ENCODE measurements around the gene KIF26A. TPM values are rescaled to one million over a fixed set of nuclear protein-coding genes. Genes with fewer than 3 reads are reported as not detected.
A peak's percentile ranks its signal among the peaks of the same experiment; 100 is the strongest.
"Not testable (repeated sequence)": the region's sequence is repeated elsewhere in the genome, so short reads cannot be mapped to it uniquely, and the experiment has no call there.

Gene KIF26A
- total RNA-seq, 1 experiment from 2014 or later = 0.92 TPM

- no peaks in the 10 kb centered on the region for H3K27me3 ChIP-seq
- H3K36me3 ChIP-seq = no peaks in the 10 kb centered on the region
- no peak for DNase-seq
- H3K4me3 ChIP-seq = no peak overlapping the region
- H3K9me3 ChIP-seq = no peaks in the 10 kb centered on the region
Measured at GRCh38 chr14:104144911-104145825, 6.8 kb downstream of the KIF26A start.

- Histone ChIP-seq H3K9me3 (no peaks in the 10 kb centered on the region), H3K36me3 (no peaks in the 10 kb centered on the region), H3K27me3 (no peaks in the 10 kb centered on the region), H3K4me3 (no peak overlapping the region)
- no peak for DNase-seq
Measured at GRCh38 chr14:104145826-104146601, 7.6 kb downstream of the KIF26A start.

GRCh38 chr14:104146651-104147345 is 8.4 kb downstream of the KIF26A start:
- Histone ChIP-seq H3K9me3 (no peaks in the 10 kb centered on the region), H3K4me3 (no peak overlapping the region)

GRCh38 chr14:104147346-104148125 is 9.1 kb downstream of the KIF26A start:
- DNase-seq = no peak
- no peaks in the 10 kb centered on the region for H3K36me3 ChIP-seq

More at GRCh38 chr14:104146651-104147345, 8.4 kb downstream of the KIF26A start:
- Histone ChIP-seq H3K36me3 (no peaks in the 10 kb centered on the region), H3K27me3 (no peaks in the 10 kb centered on the region)
- no peak for DNase-seq

GRCh38 chr14:104148433-104149277 is 10.3 kb downstream of the KIF26A start:
- H3K4me3 ChIP-seq = no peak overlapping the region
- H3K27me3 ChIP-seq = no peaks in the 10 kb centered on the region
- DNase-seq = no peak
- no peaks in the 10 kb centered on the region for H3K9me3 ChIP-seq
- no peaks in the 10 kb centered on the region for H3K36me3 ChIP-seq

More at GRCh38 chr14:104147346-104148125, 9.1 kb downstream of the KIF26A start:
- H3K9me3 ChIP-seq = no peaks in the 10 kb centered on the region
- H3K27me3 ChIP-seq = no peaks in the 10 kb centered on the region
- H3K4me3 ChIP-seq = no peak overlapping the region

GRCh38 chr14:104149278-104149595 is 10.8 kb downstream of the KIF26A start:
- no peak for DNase-seq
- Histone ChIP-seq H3K27me3 (no peaks in the 10 kb centered on the region), H3K36me3 (no peaks in the 10 kb centered on the region), H3K9me3 (no peaks in the 10 kb centered on the region), H3K4me3 (no peak overlapping the region)

- H3K4me3 ChIP-seq = no peak overlapping the region
- no peaks in the 10 kb centered on the region for H3K27me3 ChIP-seq
- no peaks in the 10 kb centered on the region for H3K9me3 ChIP-seq
- no peaks in the 10 kb centered on the region for H3K36me3 ChIP-seq
- peak; percentile 29 for DNase-seq
Measured at GRCh38 chr14:104149617-104150135, 11.3 kb downstream of the KIF26A start.

- H3K36me3 ChIP-seq = no peaks in the 10 kb centered on the region
- no peaks in the 10 kb centered on the region for H3K9me3 ChIP-seq
- no peak overlapping the region for H3K4me3 ChIP-seq
- no peaks in the 10 kb centered on the region for H3K27me3 ChIP-seq
- peak; percentile 43 for DNase-seq
Measured at GRCh38 chr14:104150136-104151025, 12.0 kb downstream of the KIF26A start.

- H3K27me3 ChIP-seq = no peaks in the 10 kb centered on the region
- no peaks in the 10 kb centered on the region for H3K36me3 ChIP-seq
- H3K4me3 ChIP-seq = no peak overlapping the region
- H3K9me3 ChIP-seq = no peaks in the 10 kb centered on the region
- DNase-seq = no peak
Measured at GRCh38 chr14:104151026-104151381, 12.6 kb downstream of the KIF26A start.

- DNase-seq = no peak
- Histone ChIP-seq H3K27me3 (no peaks in the 10 kb centered on the region), H3K4me3 (no peak overlapping the region), H3K9me3 (no peaks in the 10 kb centered on the region), H3K36me3 (no peaks in the 10 kb centered on the region)
Measured at GRCh38 chr14:104151566-104152245, 13.3 kb downstream of the KIF26A start.

GRCh38 chr14:104152246-104152575 is 13.8 kb downstream of the KIF26A start:
- no peak for DNase-seq
- Histone ChIP-seq H3K36me3 (no peaks in the 10 kb centered on the region), H3K9me3 (no peaks in the 10 kb centered on the region), H3K4me3 (no peak overlapping the region), H3K27me3 (no peaks in the 10 kb centered on the region)

- no peaks in the 10 kb centered on the region for H3K9me3 ChIP-seq
- DNase-seq = no peak
- H3K36me3 ChIP-seq = no peaks in the 10 kb centered on the region
- H3K27me3 ChIP-seq = no peaks in the 10 kb centered on the region
- H3K4me3 ChIP-seq = no peak overlapping the region
Measured at GRCh38 chr14:104152686-104153393, 14.5 kb downstream of the KIF26A start.

- H3K27me3 ChIP-seq, H3K36me3 ChIP-seq, DNase-seq, H3K9me3 ChIP-seq, H3K4me3 ChIP-seq: not testable (repeated sequence)
Measured at GRCh38 chr14:104153394-104153755, 15.0 kb downstream of the KIF26A start.

GRCh38 chr14:104154246-104154645 is 15.9 kb downstream of the KIF26A start:
- no peak for DNase-seq
- Histone ChIP-seq H3K36me3 (no peaks in the 10 kb centered on the region), H3K4me3 (no peak overlapping the region), H3K9me3 (no peaks in the 10 kb centered on the region), H3K27me3 (no peaks in the 10 kb centered on the region)

All from MG63 (cell line).